MM.1S (cell line): ENCODE measurements around the gene CBFA2T2.
A peak's percentile ranks its signal among the peaks of the same experiment; 100 is the strongest.

Experiments used
- DNase-seq: peaks from one replicate; pipeline ENCODE4 v3.0.0-alpha.2; 2015
- H2AFZ ChIP-seq: fragments of 300-600 bp; sonication (generic); 2 replicates; pipeline ENCODE4 v1.6.0; 2016; ENCODE audit warnings: antibody characterized with exemption, low read length
- H3F3A ChIP-seq: fragments of 300-600 bp; sonication (generic); 2 replicates; pipeline ENCODE4 v1.6.1; 2016; ENCODE audit warnings: mild to moderate bottlenecking, antibody characterized with exemption, low read length, moderate library complexity, mixed read lengths; ENCODE audit not compliant: insufficient read depth
- H3K27ac ChIP-seq: fragments of 300-600 bp; sonication (generic); 2 replicates; pipeline ENCODE4 v1.5.1; 2016; ENCODE audit warnings: mild to moderate bottlenecking, low read length
- H3K27me3 ChIP-seq: fragments of 300-600 bp; sonication (generic); replicated peaks from 2 replicates; pipeline ENCODE4 v1.6.0; 2016; ENCODE audit warnings: low read length; ENCODE audit not compliant: insufficient read depth
- H3K36me3 ChIP-seq: fragments of 300-600 bp; sonication (generic); replicated peaks from 2 replicates; pipeline ENCODE4 v1.6.1; 2016; ENCODE audit warnings: mild to moderate bottlenecking, low read length, mixed read lengths; ENCODE audit not compliant: insufficient read depth
- H3K4me1 ChIP-seq: fragments of 300-600 bp; sonication (generic); 2 replicates; pipeline ENCODE4 v1.6.1; 2016; ENCODE audit warnings: low read length, mixed read lengths
- H3K4me2 ChIP-seq: fragments of 300-600 bp; sonication (generic); 2 replicates; pipeline ENCODE4 v1.6.0; 2016; ENCODE audit warnings: low read depth, low read length
- H3K4me3 ChIP-seq: fragments of 300-600 bp; sonication (generic); 2 replicates; pipeline ENCODE4 v1.5.1; 2016; ENCODE audit warnings: low read length, mixed read lengths
- H3K79me2 ChIP-seq: fragments of 300-600 bp; sonication (generic); 2 replicates; pipeline ENCODE4 v1.6.1; 2016; ENCODE audit warnings: mixed run types, low read length, mixed read lengths
- H3K9ac ChIP-seq: fragments of 300-600 bp; sonication (generic); 2 replicates; pipeline ENCODE4 v1.6.1; 2016; ENCODE audit warnings: low read length, mixed read lengths
- H3K9me2 ChIP-seq: fragments of 300-600 bp; sonication (generic); replicated peaks from 2 replicates; pipeline ENCODE4 v1.6.1; 2016; ENCODE audit warnings: mild to moderate bottlenecking, low read length, mixed read lengths; ENCODE audit not compliant: insufficient read depth
- H3K9me3 ChIP-seq: fragments of 300-600 bp; sonication (generic); replicated peaks from 2 replicates; pipeline ENCODE4 v1.6.1; 2016; ENCODE audit warnings: mild to moderate bottlenecking, low read length, mixed read lengths; ENCODE audit not compliant: insufficient read depth
- H4K20me1 ChIP-seq: fragments of 300-600 bp; sonication (generic); 2 replicates; pipeline ENCODE4 v1.6.1; 2016; ENCODE audit warnings: mild to moderate bottlenecking, low read length, moderate library complexity, mixed read lengths; ENCODE audit not compliant: insufficient read depth
- CTCF ChIP-seq: fragments of 300-600 bp; sonication (generic); IDR thresholded peaks from 2 replicates; pipeline ENCODE4 v1.5.1; 2016; ENCODE audit warnings: antibody characterized with exemption, low read length, mixed read lengths
- EZH2 ChIP-seq: fragments of 300-600 bp; sonication (generic); optimal IDR thresholded peaks from 2 replicates; pipeline ENCODE3; 2017; ENCODE audit warnings: low read depth, mild to moderate bottlenecking, antibody characterized with exemption, low read length, mixed read lengths
- EZH2phosphoT487 ChIP-seq: fragments of 300-600 bp; sonication (generic); IDR thresholded peaks from 2 replicates; pipeline ENCODE4 v1.6.1; 2018; ENCODE audit warnings: antibody characterized with exemption, low read length

The CBFA2T2 gene

GRCh38 chr20:33601861-33602260, 112.0 kb downstream of the CBFA2T2 start:
- Histone ChIP-seq H3K4me3 (no peak overlapping the region), H4K20me1 (no peaks in the 10 kb centered on the region), H3K4me1 (peaks cover 41% of the 10 kb centered on the region), H3K79me2 (no peaks in the 10 kb centered on the region), H3K9me2 (no peaks in the 10 kb centered on the region), H2AFZ (no peak overlapping the region), H3K4me2 (no peak overlapping the region), H3K9ac (no peak overlapping the region), H3K9me3 (no peaks in the 10 kb centered on the region), H3F3A (peaks cover 17% of the 10 kb centered on the region), H3K27me3 (no peaks in the 10 kb centered on the region), H3K27ac (no peak overlapping the region), H3K36me3 (no peaks in the 10 kb centered on the region)
- no peak for TF ChIP-seq EZH2phosphoT487
- TF ChIP-seq CTCF, result no peak
- TF ChIP-seq EZH2, result no peak
- no peak for DNase-seq

GRCh38 chr20:33602826-33603590, 113.1 kb downstream of the CBFA2T2 start:
- Histone ChIP-seq H3K36me3 (no peaks in the 10 kb centered on the region), H2AFZ (no peak overlapping the region), H3K4me2 (peak overlapping the region; percentile 50), H3K79me2 (no peaks in the 10 kb centered on the region), H3K4me1 (peaks cover 42% of the 10 kb centered on the region), H3K27me3 (no peaks in the 10 kb centered on the region), H3K27ac (peak overlapping the region; percentile 50; the same call in 1 of the 2 replicates), H3K4me3 (peak overlapping the region; percentile 16), H3F3A (peaks cover 17% of the 10 kb centered on the region), H3K9me2 (no peaks in the 10 kb centered on the region), H4K20me1 (no peaks in the 10 kb centered on the region), H3K9me3 (no peaks in the 10 kb centered on the region), H3K9ac (peak overlapping the region; percentile 0; the same call in 1 of the 2 replicates)
- TF ChIP-seq CTCF, result no peak
- no peak for TF ChIP-seq EZH2phosphoT487
- TF ChIP-seq EZH2, result no peak
- peak; percentile 52 for DNase-seq

GRCh38 chr20:33604084-33604990, 114.4 kb downstream of the CBFA2T2 start:
- H2AFZ ChIP-seq, result no peak overlapping the region

More at GRCh38 chr20:33604084-33604990, 114.4 kb downstream of the CBFA2T2 start:
- H3K9me2 ChIP-seq, result no peaks in the 10 kb centered on the region
- no peaks in the 10 kb centered on the region for H4K20me1 ChIP-seq
- no peak overlapping the region for H3K9ac ChIP-seq
- H3K9me3 ChIP-seq, result no peaks in the 10 kb centered on the region
- H3K4me2 ChIP-seq, result no peak overlapping the region
- H3K79me2 ChIP-seq, result no peaks in the 10 kb centered on the region
- H3K4me1 ChIP-seq, result peaks cover 42% of the 10 kb centered on the region
- no peaks in the 10 kb centered on the region for H3K36me3 ChIP-seq
- no peak for DNase-seq
- H3K27ac ChIP-seq, result no peak overlapping the region
- no peak overlapping the region for H3K4me3 ChIP-seq
- H3K27me3 ChIP-seq, result no peaks in the 10 kb centered on the region
- peaks cover 17% of the 10 kb centered on the region for H3F3A ChIP-seq
- TF ChIP-seq EZH2, result no peak
- no peak for TF ChIP-seq CTCF
- TF ChIP-seq EZH2phosphoT487, result no peak
